MM.1S (cell line): ENCODE data around the gene ZNF776.
"Not testable (repeated sequence)": the region's sequence is repeated elsewhere in the genome, so short reads cannot be mapped to it uniquely, and the experiment has no call there.

Experiments used
- CTCF ChIP-seq: fragments of 300-600 bp; sonication (generic); IDR thresholded peaks from 2 replicates; pipeline ENCODE4 v1.5.1; 2016; ENCODE audit warnings: antibody characterized with exemption, low read length, mixed read lengths
- EZH2 ChIP-seq: fragments of 300-600 bp; sonication (generic); optimal IDR thresholded peaks from 2 replicates; pipeline ENCODE3; 2017; ENCODE audit warnings: low read depth, mild to moderate bottlenecking, antibody characterized with exemption, low read length, mixed read lengths

DNA sequence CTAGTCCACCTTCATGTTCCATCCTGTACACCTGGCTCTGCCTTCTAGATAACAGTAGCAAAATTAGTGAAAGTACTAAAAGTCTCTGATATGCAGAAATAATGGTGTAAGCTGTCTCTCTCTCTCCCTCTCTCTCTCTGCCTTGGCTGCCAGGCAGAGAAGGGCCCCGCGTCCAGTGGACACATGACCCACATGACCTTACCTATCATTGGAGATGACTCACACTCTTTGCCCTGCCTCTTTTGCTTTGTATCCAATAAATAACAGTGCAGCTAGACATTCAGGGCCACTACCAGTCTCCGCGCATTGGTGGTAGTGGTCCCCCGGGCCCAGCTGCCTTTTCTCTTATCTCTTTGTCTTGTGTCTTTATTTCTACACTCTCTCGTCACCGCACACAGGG lies 7.8 kb upstream of the ZNF776 start:
- TF ChIP-seq EZH2, CTCF: not testable (repeated sequence)
